Astrocyte of the cerebellum (primary cell): ENCODE measurements around the gene IREB2.

ENCODE experiments used
- DNase-seq: peaks from one replicate; pipeline ENCODE4 v3.0.0-alpha.2; 2011; ENCODE audit warnings: low read depth
- H3K4me3 ChIP-seq: 2 replicates; pipeline ENCODE4 v1.5.1; 2011; ENCODE audit warnings: mild to moderate bottlenecking, low read depth, low read length, moderate library complexity
- in situ Hi-C: cut with HindIII; loops from 2 replicates; pipeline ENCODE4 v1.10.0; 2017; ENCODE audit warnings: low sequenced_read_pairs
- TF ChIP-seq, protein P1 (sequence below): IDR thresholded peaks from 2 replicates; pipeline ENCODE4 v1.5.1; 2012; ENCODE audit warnings: low read length, low read depth, moderate library complexity, mild to moderate bottlenecking; ENCODE audit errors: missing control alignments

Gene IREB2

DNA sequence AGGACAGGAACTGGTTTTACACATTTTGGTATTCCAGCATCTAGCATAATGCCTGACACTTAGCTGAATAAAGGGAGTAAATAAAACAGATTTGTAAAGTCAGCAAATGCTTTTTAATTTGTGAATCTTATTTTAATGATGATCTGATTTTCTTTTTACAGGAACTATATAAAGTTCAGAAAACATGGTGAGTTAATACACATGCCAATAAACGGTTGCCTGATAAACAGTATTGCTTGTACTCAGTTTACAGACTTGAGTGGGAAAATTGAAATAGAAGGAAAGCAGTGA, 103.7 kb downstream of the IREB2 start:
- TF ChIP-seq, protein P1, sequence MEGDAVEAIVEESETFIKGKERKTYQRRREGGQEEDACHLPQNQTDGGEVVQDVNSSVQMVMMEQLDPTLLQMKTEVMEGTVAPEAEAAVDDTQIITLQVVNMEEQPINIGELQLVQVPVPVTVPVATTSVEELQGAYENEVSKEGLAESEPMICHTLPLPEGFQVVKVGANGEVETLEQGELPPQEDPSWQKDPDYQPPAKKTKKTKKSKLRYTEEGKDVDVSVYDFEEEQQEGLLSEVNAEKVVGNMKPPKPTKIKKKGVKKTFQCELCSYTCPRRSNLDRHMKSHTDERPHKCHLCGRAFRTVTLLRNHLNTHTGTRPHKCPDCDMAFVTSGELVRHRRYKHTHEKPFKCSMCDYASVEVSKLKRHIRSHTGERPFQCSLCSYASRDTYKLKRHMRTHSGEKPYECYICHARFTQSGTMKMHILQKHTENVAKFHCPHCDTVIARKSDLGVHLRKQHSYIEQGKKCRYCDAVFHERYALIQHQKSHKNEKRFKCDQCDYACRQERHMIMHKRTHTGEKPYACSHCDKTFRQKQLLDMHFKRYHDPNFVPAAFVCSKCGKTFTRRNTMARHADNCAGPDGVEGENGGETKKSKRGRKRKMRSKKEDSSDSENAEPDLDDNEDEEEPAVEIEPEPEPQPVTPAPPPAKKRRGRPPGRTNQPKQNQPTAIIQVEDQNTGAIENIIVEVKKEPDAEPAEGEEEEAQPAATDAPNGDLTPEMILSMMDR, result no peak
- in situ Hi-C loops, result no loop called here
- peak overlapping the region; percentile 94 for H3K4me3 ChIP-seq
- DNase-seq, result no peak

GRCh38 chr15:78542647-78543046, 104.6 kb downstream of the IREB2 start:
- in situ Hi-C loops, result no loop called here
- DNase-seq, result no peak
- TF ChIP-seq, protein P1, result no peak
- no peak overlapping the region for H3K4me3 ChIP-seq

DNA sequence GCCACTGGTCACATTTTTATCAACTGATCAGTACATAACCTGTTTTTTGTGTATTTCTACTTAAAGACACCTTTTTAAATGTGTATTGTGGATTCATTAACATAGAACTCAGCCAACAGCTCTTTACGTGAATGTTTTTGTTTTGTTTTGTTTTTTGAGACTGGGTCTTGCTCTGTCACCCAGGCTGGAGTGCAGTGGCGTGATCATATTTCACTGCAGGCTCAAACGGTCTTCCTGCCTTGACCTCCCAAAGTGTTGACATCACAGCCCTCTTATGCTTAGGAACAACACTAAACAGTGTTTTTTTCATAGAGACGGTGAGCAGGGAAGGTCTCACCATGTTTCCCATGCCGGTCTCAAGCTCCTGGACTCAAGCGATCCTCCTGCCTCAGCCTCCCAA, 112.2 kb downstream of the IREB2 start:
- TF ChIP-seq, protein P1, result no peak
- H3K4me3 ChIP-seq, result no peak overlapping the region
- no peak for DNase-seq
- in situ Hi-C loops, result no loop called here

- DNase-seq, result no peak
- H3K4me3 ChIP-seq, result no peak overlapping the region
- TF ChIP-seq, protein P1, result no peak
- in situ Hi-C loops, result no loop called here
Observed at GRCh38 chr15:78550815-78551214, 112.8 kb downstream of the IREB2 start.
